HepG2 (cell line): ENCODE results near the gene ENDOD1. TPM values are rescaled to one million over a fixed set of nuclear protein-coding genes. Genes with fewer than 3 reads are reported as not detected.

ENCODE experiments used
- ATAC-seq: fragments of 200-7000 bp; cut with Tn5 transposase; 3 replicates; pipeline ENCODE4 v1.9.1; 2020; ENCODE audit warnings: mild to moderate bottlenecking, moderate library complexity
- BruUV-seq: library from RNA; stranded (reverse); fragments of 400-500 nt; replicated peaks from 2 replicates; lab custom pipeline; 2021; lab: Mats Ljungman, UMichigan
- CTCF ChIA-PET: fragments of 300-600 bp; formaldehyde crosslinking; extraction: SDS; loops from one replicate; lab custom pipeline; 2021; ENCODE audit warnings: low total read pairs, inconsistent platforms, low intra/inter-chr PET ratio; lab: Yijun Ruan, JAX
- POLR2A ChIA-PET: fragments of 350-600 bp; sonication (Branson Sonifier 250); formaldehyde crosslinking; loops from one replicate; lab custom pipeline; 2020; ENCODE audit warnings: antibody characterized with exemption, inconsistent platforms; lab: Yijun Ruan, JAX
- DNase-seq: peaks from one replicate; pipeline ENCODE4 v3.0.0-alpha.2; 2015; ENCODE audit warnings: low spot score
- FAIRE-seq: peaks from 3 replicates; lab custom pipeline; 2011; peaks lifted over from hg19 to GRCh38; lab: Jason Lieb, UNC
- H2AFZ ChIP-seq: one replicate; pipeline ENCODE4 v1.6.1; 2011; ENCODE audit warnings: low read length, inconsistent platforms
- H3K27ac ChIP-seq: fragments of 300-600 bp; 3 replicates; pipeline ENCODE4 v1.8.0; 2011; ENCODE audit warnings: mixed run types, mild to moderate bottlenecking, mixed read lengths, low read length, inconsistent platforms; ENCODE audit not compliant: insufficient read depth; ENCODE audit errors: extremely low read length
- H3K27me3 ChIP-seq, 2 experiments: fragments of 200-600 bp in 1 of 2; 2 replicates in 1 of 2; 3 replicates in 1 of 2; pipeline versions ENCODE4 v1.6.0 to v1.8.0; 2011; ENCODE audit warnings: low read length in 2 of 2, mild to moderate bottlenecking in 2 of 2, moderate library complexity in 2 of 2, inconsistent platforms in 1 of 2; ENCODE audit not compliant: insufficient read depth in 2 of 2, control insufficient read depth in 1 of 2
- H3K36me3 ChIP-seq, 2 experiments: fragments of 200-600 bp in 1 of 2; replicated peaks in 1 of 2; 2 replicates in 1 of 2; 3 replicates in 1 of 2; pipeline versions ENCODE4 v1.5.1 to v1.8.0; 2011; ENCODE audit warnings: low read length in 2 of 2, inconsistent platforms in 1 of 2; ENCODE audit not compliant: insufficient read depth in 2 of 2, control insufficient read depth in 1 of 2
- H3K4me1 ChIP-seq: 2 replicates; pipeline ENCODE4 v1.5.1; 2012; ENCODE audit warnings: low read length, inconsistent platforms; ENCODE audit not compliant: insufficient read depth
- H3K4me2 ChIP-seq: 2 replicates; pipeline ENCODE4 v1.6.0; 2011; ENCODE audit warnings: low read depth, low read length, inconsistent platforms
- H3K4me3 ChIP-seq, 3 experiments: fragments of 200-600 bp in 1 of 3; sonication (generic), shearing (Covaris generic) in 1 of 3; replicated peaks in 1 of 3; 2 replicates each; pipeline ENCODE4 v1.5.1; 2011 to 2016; ENCODE audit warnings: low read length in 3 of 3, inconsistent platforms in 2 of 3, low read depth in 2 of 3, mild to moderate bottlenecking in 2 of 3, control low read depth in 1 of 3, mixed read lengths in 1 of 3; ENCODE audit not compliant: insufficient read depth in 1 of 3
- H3K79me2 ChIP-seq: one replicate; pipeline ENCODE4 v1.6.1; 2011; ENCODE audit warnings: low read length, inconsistent platforms; ENCODE audit not compliant: insufficient read depth
- H3K9ac ChIP-seq: 2 replicates; pipeline ENCODE4 v1.6.0; 2011; ENCODE audit warnings: mild to moderate bottlenecking, low read depth, low read length, inconsistent platforms; ENCODE audit not compliant: insufficient read depth
- H3K9me3 ChIP-seq: 2 replicates; pipeline ENCODE4 v1.5.1; 2012; ENCODE audit warnings: mild to moderate bottlenecking, low read length
- H4K20me1 ChIP-seq: 2 replicates; pipeline ENCODE4 v1.6.0; 2011; ENCODE audit warnings: inconsistent platforms, mild to moderate bottlenecking, low read length, moderate library complexity; ENCODE audit not compliant: insufficient read depth
- ADNP ChIP-seq: sonication (generic); formaldehyde crosslinking; IDR thresholded peaks from 2 replicates; pipeline ENCODE4 v1.4.0; 2020; ENCODE audit warnings: missing genetic modification reagents
- IRX3 ChIP-seq: sonication (generic); formaldehyde crosslinking; IDR thresholded peaks from 2 replicates; pipeline ENCODE4 v1.8.1; 2023; ENCODE audit warnings: mild to moderate bottlenecking, low read depth, missing genetic modification reagents, borderline replicate concordance
- NFE2 ChIP-seq: sonication (generic); formaldehyde crosslinking; IDR thresholded peaks from 2 replicates; pipeline ENCODE4 v1.4.0; 2020; ENCODE audit warnings: missing genetic modification reagents
- PRPF4 ChIP-seq: fragments of 200-400 bp; formaldehyde crosslinking; IDR thresholded peaks from 2 replicates; pipeline ENCODE4 v1.6.1; 2016; ENCODE audit warnings: low read length, low read depth; ENCODE audit not compliant: poor library complexity, severe bottlenecking
- RFX1 ChIP-seq: fragments of 450-650 bp; IDR thresholded peaks from 2 replicates; pipeline ENCODE4 v1.6.1; 2017
- RXRB ChIP-seq: IDR thresholded peaks from 2 replicates; pipeline ENCODE4 v1.6.1; 2016; ENCODE audit warnings: borderline replicate concordance, missing genetic modification reagents, missing compliant biosample characterization
- TBX2 ChIP-seq: sonication (generic); formaldehyde crosslinking; IDR thresholded peaks from 2 replicates; pipeline ENCODE4 v1.5.0; 2020; ENCODE audit warnings: missing genetic modification reagents, mild to moderate bottlenecking, borderline replicate concordance
- ZBTB8A ChIP-seq: sonication (generic); formaldehyde crosslinking; IDR thresholded peaks from 2 replicates; pipeline ENCODE4 v1.4.0; 2020; ENCODE audit warnings: mild to moderate bottlenecking, low read depth, missing genetic modification reagents, borderline replicate concordance
- ZNF180 ChIP-seq: sonication (generic); formaldehyde crosslinking; IDR thresholded peaks from 2 replicates; pipeline ENCODE4 v1.4.0; 2020; ENCODE audit warnings: low read depth, missing genetic modification reagents, borderline replicate concordance
- ZNF251 ChIP-seq: sonication (generic); formaldehyde crosslinking; IDR thresholded peaks from 2 replicates; pipeline ENCODE4 v1.9.0; 2021; ENCODE audit warnings: mild to moderate bottlenecking, missing genetic modification reagents
- ZNF549 ChIP-seq: sonication (generic); formaldehyde crosslinking; IDR thresholded peaks from 2 replicates; pipeline ENCODE4 v1.5.0; 2020; ENCODE audit warnings: missing genetic modification reagents
- ZNF7 ChIP-seq: IDR thresholded peaks from 2 replicates; pipeline ENCODE4 v1.6.1; 2016; ENCODE audit warnings: missing biosample characterization, missing genetic modification reagents
- ZNF800 ChIP-seq: sonication (generic); formaldehyde crosslinking; IDR thresholded peaks from 2 replicates; pipeline ENCODE4 v1.4.0; 2020; ENCODE audit warnings: missing genetic modification reagents
- WGBS: methylation state at CpG from one replicate; pipeline ENCODE4 v1.1.6; 2017; ENCODE audit warnings: low lambda C conversion rate; 5-methylcytosine and 5-hydroxymethylcytosine counted together
- in situ Hi-C: cut with HindIII; loops from 2 replicates; pipeline ENCODE4 v1.10.0; 2017; ENCODE audit warnings: low pct_unique_long_range_greater_than_20kb; ENCODE audit not compliant: extremely low pct_ligation_motif_present
- intact Hi-C: fragments of 100-400 bp; cut with micrococcal nuclease; formaldehyde crosslinking; loops from one replicate; pipeline ENCODE4 v1.10.0; 2022; ENCODE audit not compliant: unreplicated experiment
- polyA plus RNA-seq, 8 experiments: library from polyadenylated mRNA; depleted of rRNA in 3 of 8; stranded (reverse) in 7 of 8; unstranded in 1 of 8; fragments of >200 nt; fragmentation: Illumina TruSeq in 4 of 8; extraction: Trizol in 4 of 8; gene quantifications; 2 replicates each; pipeline versions ENCODE4 v1.2.1 to v1.2.3, GENCODE V29; 2011 to 2016; ENCODE audit warnings: low read depth in 4 of 8, missing spikeins in 1 of 8, mixed read lengths in 1 of 8; ENCODE audit not compliant: insufficient read depth in 1 of 8
- total RNA-seq, 5 experiments: library from RNA; depleted of rRNA; stranded (reverse); fragments of >200 nt; fragmentation: Illumina TruSeq; extraction: Trizol; gene quantifications; 2 replicates each; pipeline ENCODE4 v1.2.3, GENCODE V29; 2016; ENCODE audit warnings: low read depth in 1 of 5

ENDOD1 gene
- total and polyA plus RNA-seq, 2 of the 13 experiments (the other 11 are each of a cell fraction or from before 2014, with no cell fraction given): 2.0 to 6.8 TPM

GRCh38 chr11:95093548-95093947 lies 3.9 kb downstream of the ENDOD1 start:
- no peaks in the 10 kb centered on the region for H3K79me2 ChIP-seq
- FAIRE-seq: no peak
- H3K27ac ChIP-seq: no peak overlapping the region
- peaks cover 44% of the 10 kb centered on the region for H3K4me1 ChIP-seq
- 0 out of 5 replicates have a peak, but pooled peaks cover 1 to 2% of the 10 kb centered on the region in 2 experiments for H3K27me3 ChIP-seq
- WGBS: 91% methylated on average over 3 of the region's 3 CpGs
- no peak overlapping the region for H3K9ac ChIP-seq
- CTCF ChIA-PET: no interaction called here
- H3K36me3 ChIP-seq: no peaks in the 10 kb centered on the region
- H3K4me2 ChIP-seq: no peak overlapping the region
- no peak overlapping the region for H3K4me3 ChIP-seq
- H4K20me1 ChIP-seq: no peaks in the 10 kb centered on the region
- ATAC-seq: no peak
- POLR2A ChIA-PET: interaction anchor here (1.6 kb wide), 1 partner anchor 26 kb away, joined by 20 read pairs; the partner anchor contains the start of gene SRSF8
- no peak overlapping the region for H2AFZ ChIP-seq
- intact Hi-C loops: no loop called here
- no peak for DNase-seq
- H3K9me3 ChIP-seq: no peaks in the 10 kb centered on the region
- in situ Hi-C loops: loop anchor here (25.0 kb wide), 1 partner anchor 144 kb away; the partner anchor contains the start of gene SESN3
- BruUV-seq: no TSS peak
- TF ChIP-seq ZNF251 (CRISPR knock-in tag) (no peak), RFX1 (no peak), TBX2 (CRISPR knock-in tag) (no peak), RXRB (no peak), NFE2 (CRISPR knock-in tag) (no peak)

GRCh38 chr11:95095858-95096587 lies 6.4 kb downstream of the ENDOD1 start:
- no peak for ATAC-seq
- Histone ChIP-seq H3K9ac (no peak overlapping the region), H4K20me1 (no peaks in the 10 kb centered on the region), H3K4me3 (no peak overlapping the region), H3K27ac (no peak overlapping the region), H3K79me2 (no peaks in the 10 kb centered on the region), H3K36me3 (no peaks in the 10 kb centered on the region), H3K4me2 (no peak overlapping the region), H3K9me3 (no peaks in the 10 kb centered on the region), H3K4me1 (peaks cover 28% of the 10 kb centered on the region), H2AFZ (no peak overlapping the region), H3K27me3 (no peaks in the 10 kb centered on the region)
- no peak for DNase-seq
- no peak for FAIRE-seq
- BruUV-seq: no TSS peak
- intact Hi-C loops: no loop called here
- CTCF ChIA-PET: no interaction called here
- in situ Hi-C loops: loop anchor here (25.0 kb wide), 1 partner anchor 141 kb away; the partner anchor contains the start of gene SESN3
- 79% methylated on average over 4 of the region's 4 CpGs for WGBS
- POLR2A ChIA-PET: interaction anchor here (1.0 kb wide), 1 partner anchor 29 kb away, joined by 3 read pairs; the partner anchor contains the start of gene SRSF8
- TF ChIP-seq ZNF180 (CRISPR knock-in tag): no peak
- no peak for TF ChIP-seq ZNF800 (CRISPR knock-in tag)
- no peak for TF ChIP-seq ZNF7 (CRISPR knock-in tag)
- no peak for TF ChIP-seq ADNP (CRISPR knock-in tag)
- no peak for TF ChIP-seq ZBTB8A (CRISPR knock-in tag)
- no peak for TF ChIP-seq ZNF549 (CRISPR knock-in tag)
- TF ChIP-seq PRPF4: no peak
- TF ChIP-seq IRX3 (CRISPR knock-in tag): no peak
